Testis (tissue), 3 donors: ENCODE results near the gene SART3. TPM values are rescaled to one million over a fixed set of nuclear protein-coding genes. Genes with fewer than 3 reads are reported as not detected.

Experiments
- DNase-seq: peaks from one replicate; pipeline ENCODE4 v3.0.0-alpha.2; 2019
- H3K27ac ChIP-seq, 2 donors: fragments of 200-600 bp; sonication (generic); one replicate each; pipeline ENCODE4 v1.5.1; 2019
- H3K27me3 ChIP-seq: fragments of 200-600 bp; sonication (generic); one replicate; pipeline ENCODE4 v1.5.1; 2019
- H3K36me3 ChIP-seq: fragments of 200-600 bp; sonication (generic); one replicate; pipeline ENCODE4 v1.5.1; 2017; ENCODE audit warnings: low read depth; ENCODE audit errors: missing control alignments
- H3K4me1 ChIP-seq: fragments of 200-600 bp; sonication (generic); one replicate; pipeline ENCODE4 v1.5.1; 2019
- H3K4me3 ChIP-seq, 2 donors: fragments of 200-600 bp; sonication (generic); one replicate each; pipeline ENCODE4 v1.5.1; 2017 to 2019
- H3K9me3 ChIP-seq: fragments of 200-600 bp; sonication (generic); one replicate; pipeline ENCODE4 v1.5.1; 2017
- CTCF ChIP-seq, 3 experiments: fragments of 450-650 bp in 2 of 3; fragments of 200-600 bp in 1 of 3; sonication (generic) in 1 of 3; IDR thresholded peaks; one replicate each; pipeline ENCODE4 v1.5.1; 2016 to 2019; ENCODE audit warnings: antibody characterized with exemption in 3 of 3, mild to moderate bottlenecking in 2 of 3, moderate library complexity in 1 of 3
- POLR2A ChIP-seq: fragments of 450-650 bp; IDR thresholded peaks from one replicate; pipeline ENCODE4 v1.6.1; 2017; ENCODE audit warnings: antibody characterized with exemption, mild to moderate bottlenecking, moderate library complexity
- WGBS, 2 donors: methylation state at CpG; one replicate each; pipeline ENCODE4 v1.1.5; 2018; 5-methylcytosine and 5-hydroxymethylcytosine counted together
- intact Hi-C: fragments of 100-400 bp; cut with DNase I; formaldehyde crosslinking; loops from one replicate; pipeline ENCODE4 v1.15.1; 2023; ENCODE audit warnings: low total_unique reads
- polyA plus RNA-seq: library from polyadenylated mRNA; stranded (reverse); fragments of 350-450 nt; fragmentation: Illumina TruSeq; extraction: RNeasy Lipid Tissue Mini Kit (QIAGEN cat#74804); gene quantifications from one replicate; pipeline ENCODE4 v1.2.3, GENCODE V29; 2014; ENCODE audit warnings: low read depth, low replicate concordance; ENCODE audit not compliant: insufficient read depth
- total RNA-seq, 2 donors: library from RNA; depleted of rRNA; stranded (reverse); fragments of >200 nt; gene quantifications; one replicate each; pipeline ENCODE4 v1.2.3, GENCODE V29; 2016

SART3 gene
- total and polyA plus RNA-seq, 3 donors from 2014 or later, result 48.6 to 116 (median 115) TPM

GRCh38 chr12:108607981-108608600, 47.1 kb upstream of the SART3 start:
- H3K4me1 ChIP-seq, result peaks cover 10% of the 10 kb centered on the region
- no peak for DNase-seq
- no peaks in the 10 kb centered on the region for H3K9me3 ChIP-seq
- no peak overlapping the region for H3K4me3 ChIP-seq
- WGBS, 2 donors, result 94 to 95% methylated on average over 10 of the region's 10 CpGs
- no peak for TF ChIP-seq CTCF (IDR thresholded peaks at IDR 0.05)
- TF ChIP-seq POLR2A, result no peak
- no peaks in the 10 kb centered on the region for H3K36me3 ChIP-seq
- intact Hi-C loops, result no loop called here
- no peaks in the 10 kb centered on the region for H3K27me3 ChIP-seq
- no peak overlapping the region for H3K27ac ChIP-seq

DNA sequence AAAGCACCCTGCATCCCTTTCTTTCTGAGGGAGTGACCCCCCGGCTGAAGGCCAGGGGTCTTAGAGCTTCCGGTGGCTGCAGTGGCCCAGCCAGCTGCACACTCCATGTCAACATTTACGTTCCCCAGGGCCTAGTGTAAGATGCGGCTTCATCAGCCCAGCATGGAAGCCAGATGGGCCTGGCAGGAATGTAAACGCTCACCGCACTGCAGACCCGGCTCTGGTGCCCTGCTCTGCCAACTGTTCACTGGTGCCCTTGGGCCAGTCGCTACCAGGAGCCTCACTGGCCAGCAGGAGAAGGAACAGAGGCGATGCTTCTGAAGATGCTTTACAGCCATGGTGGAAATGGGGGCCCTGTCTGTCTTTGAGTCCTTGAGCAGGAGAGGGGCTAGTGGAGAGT, 45.5 kb upstream of the SART3 start:
- TF ChIP-seq POLR2A (no peak), CTCF (IDR thresholded peaks at IDR 0.05) (no peak)
- H3K9me3 ChIP-seq, result no peaks in the 10 kb centered on the region
- no peak for DNase-seq

DNA sequence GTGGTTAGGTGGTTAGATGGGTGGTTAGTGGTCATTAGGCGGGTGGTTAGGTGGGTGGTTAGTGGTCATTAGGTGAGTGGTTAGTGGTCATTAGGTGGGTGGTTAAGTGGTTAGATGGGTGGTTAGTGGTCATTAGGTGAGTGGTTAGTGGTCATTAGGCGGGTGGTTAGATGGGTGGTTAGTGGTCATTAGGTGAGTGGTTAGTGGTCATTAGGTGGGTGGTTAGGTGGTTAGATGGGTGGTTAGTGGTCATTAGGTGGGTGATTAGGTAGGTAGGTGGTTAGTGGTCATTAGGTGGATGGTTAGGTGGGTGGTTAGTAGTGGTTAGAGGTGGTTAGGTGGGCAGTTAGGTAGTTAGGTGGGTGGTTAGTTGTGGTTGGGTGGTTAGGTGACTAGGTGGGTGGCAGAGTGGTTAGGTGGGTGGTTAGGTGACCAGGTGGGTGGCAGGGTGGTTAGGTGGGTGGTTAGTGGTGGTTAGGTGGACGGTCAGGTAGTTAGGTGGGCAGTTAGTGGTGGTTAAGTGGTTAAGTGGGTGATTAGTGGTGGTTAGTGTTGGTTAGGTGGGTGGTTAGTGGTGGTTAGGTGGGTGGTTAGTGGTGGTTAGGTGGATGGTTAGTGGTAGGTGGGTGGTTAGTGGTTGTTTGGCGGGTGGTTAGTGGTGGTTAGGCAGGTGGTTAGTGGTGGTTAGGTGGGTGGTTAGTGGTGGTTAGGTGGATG, 44.9 kb upstream of the SART3 start:
- H3K36me3 ChIP-seq, result no peaks in the 10 kb centered on the region
- no peak for DNase-seq
- intact Hi-C loops, result no loop called here
- no peak overlapping the region for H3K27ac ChIP-seq
- no peak overlapping the region for H3K4me3 ChIP-seq
- TF ChIP-seq POLR2A (no peak), CTCF (IDR thresholded peaks at IDR 0.05) (no peak)
- H3K27me3 ChIP-seq, result no peaks in the 10 kb centered on the region
- H3K9me3 ChIP-seq, result no peaks in the 10 kb centered on the region
- WGBS, 2 donors, result 87 to 93% methylated on average over 4 of the region's 4 CpGs
- peaks cover 10% of the 10 kb centered on the region for H3K4me1 ChIP-seq

More for the DNA sequence above, 45.5 kb upstream of the SART3 start:
- Histone ChIP-seq H3K4me1 (peaks cover 10% of the 10 kb centered on the region), H3K27ac (no peak overlapping the region), H3K4me3 (no peak overlapping the region), H3K27me3 (no peaks in the 10 kb centered on the region), H3K36me3 (no peaks in the 10 kb centered on the region)
- WGBS, 2 donors, result 93 to 97% methylated on average over 9 of the region's 9 CpGs
- intact Hi-C loops, result no loop called here

DNA sequence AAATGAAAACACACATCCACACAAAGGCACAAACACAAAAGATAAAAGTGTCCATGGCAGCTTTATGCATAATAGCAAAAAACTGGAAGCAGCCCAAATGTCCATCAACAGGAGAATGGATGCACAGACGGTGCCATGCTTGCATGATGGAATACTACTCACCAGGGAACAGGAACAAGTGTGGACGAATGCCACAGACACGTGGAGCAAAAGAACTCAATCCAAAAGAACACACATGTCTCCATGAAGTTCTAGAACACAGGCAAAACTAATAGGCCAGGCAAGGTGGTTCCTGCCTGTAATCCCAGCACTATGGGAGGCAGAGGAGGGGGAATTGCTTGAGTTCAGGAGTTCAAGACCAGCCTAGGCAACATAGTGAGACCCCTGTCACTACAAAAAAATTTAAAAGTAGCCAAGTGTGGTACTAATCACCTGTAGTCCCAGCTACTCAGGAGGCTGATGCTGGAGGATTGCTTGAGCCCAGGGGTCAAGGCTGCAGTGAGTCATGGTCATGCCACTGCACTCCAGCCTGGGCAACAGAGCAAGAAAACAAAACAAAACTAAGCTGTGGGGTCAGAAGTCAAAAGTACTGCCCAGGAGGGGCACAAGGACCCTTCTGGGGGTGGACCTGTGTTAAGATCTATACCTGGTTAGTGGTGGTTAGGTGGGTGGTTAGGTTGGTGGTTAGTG, 44.2 kb upstream of the SART3 start:
- H3K27ac ChIP-seq, result no peak overlapping the region
- TF ChIP-seq POLR2A (no peak), CTCF (IDR thresholded peaks at IDR 0.05) (no peak)
- intact Hi-C loops, result no loop called here
- H3K36me3 ChIP-seq, result no peaks in the 10 kb centered on the region
- no peaks in the 10 kb centered on the region for H3K27me3 ChIP-seq
- peaks cover 8% of the 10 kb centered on the region for H3K4me1 ChIP-seq
- 51 to 70% methylated on average over 3 of the region's 3 CpGs for WGBS, 2 donors
- H3K4me3 ChIP-seq, result no peak overlapping the region
- no peaks in the 10 kb centered on the region for H3K9me3 ChIP-seq
- DNase-seq, result no peak
